Neural cell (in vitro differentiated cells): ENCODE measurements around the gene GTF2H1. TPM values are rescaled to one million over a fixed set of nuclear protein-coding genes. Genes with fewer than 3 reads are reported as not detected.

Experiments used
- H2AFZ ChIP-seq: fragments of 200-600, 300-800 bp; sonication (generic), shearing (Covaris generic); 2 replicates; pipeline ENCODE4 v1.6.0; 2014; ENCODE audit warnings: low read depth, mild to moderate bottlenecking, antibody characterized with exemption, low read length, moderate library complexity
- H3F3A ChIP-seq: fragments of 200-600 bp; shearing (Covaris generic); 2 replicates; pipeline ENCODE4 v1.6.1; 2016; ENCODE audit warnings: mild to moderate bottlenecking, moderate library complexity, mixed read lengths, antibody characterized with exemption, low read length; ENCODE audit not compliant: insufficient read depth, poor library complexity, severe bottlenecking
- H3K27ac ChIP-seq: fragments of 200-600, 300-800 bp; sonication (generic), shearing (Covaris generic); 2 replicates; pipeline ENCODE4 v1.5.1; 2014; ENCODE audit warnings: mild to moderate bottlenecking, low read length, moderate library complexity
- H3K27me3 ChIP-seq: fragments of 300-800, 200-600 bp; sonication (generic), shearing (Covaris generic); 2 replicates; pipeline ENCODE4 v1.6.0; 2014; ENCODE audit warnings: mild to moderate bottlenecking, low read depth, low read length, moderate library complexity; ENCODE audit not compliant: insufficient read depth
- H3K36me3 ChIP-seq: fragments of 300-800, 200-600 bp; sonication (generic), shearing (Covaris generic); 2 replicates; pipeline ENCODE4 v1.5.1; 2014; ENCODE audit warnings: mild to moderate bottlenecking, antibody characterized with exemption, low read length, moderate library complexity; ENCODE audit not compliant: insufficient read depth
- H3K4me2 ChIP-seq: fragments of 300-800, 200-600 bp; sonication (generic), shearing (Covaris generic); 2 replicates; pipeline ENCODE4 v1.6.0; 2014; ENCODE audit warnings: mild to moderate bottlenecking, low read length
- H3K4me3 ChIP-seq: fragments of 300-800, 200-600 bp; sonication (generic), shearing (Covaris generic); 2 replicates; pipeline ENCODE4 v1.5.1; 2014; ENCODE audit warnings: mild to moderate bottlenecking, low read length, moderate library complexity
- H3K79me2 ChIP-seq: fragments of 200-600 bp; shearing (Covaris generic); replicated peaks from 2 replicates; pipeline ENCODE4 v1.6.0; 2014; ENCODE audit warnings: mild to moderate bottlenecking, low read length, moderate library complexity; ENCODE audit not compliant: insufficient read depth
- H3K9ac ChIP-seq: fragments of 300-800, 200-600 bp; sonication (generic), shearing (Covaris generic); 2 replicates; pipeline ENCODE4 v1.6.1; 2016; ENCODE audit warnings: mild to moderate bottlenecking, low read length, mixed read lengths
- H3K9me2 ChIP-seq: fragments of 200-600 bp; shearing (Covaris generic); 2 replicates; pipeline ENCODE4 v1.6.1; 2016; ENCODE audit warnings: mild to moderate bottlenecking, low read length, mixed read lengths; ENCODE audit not compliant: insufficient read depth
- H3K9me3 ChIP-seq: fragments of 200-600, 300-800 bp; sonication (generic), shearing (Covaris generic); 2 replicates; pipeline ENCODE4 v1.6.1; 2016; ENCODE audit warnings: mild to moderate bottlenecking, mixed run types, low read length, moderate library complexity, mixed read lengths
- H4K20me1 ChIP-seq: fragments of 200-600 bp; shearing (Covaris generic); 2 replicates; pipeline ENCODE4 v1.6.1; 2016; ENCODE audit warnings: mild to moderate bottlenecking, mixed run types; ENCODE audit not compliant: insufficient read depth
- CTCF ChIP-seq: fragments of 450-650 bp; IDR thresholded peaks from 2 replicates; pipeline ENCODE4 v1.5.1; 2014; ENCODE audit warnings: antibody characterized with exemption, mild to moderate bottlenecking, moderate library complexity; ENCODE audit not compliant: poor library complexity, severe bottlenecking
- EP300 ChIP-seq: fragments of 450-650 bp; conservative IDR thresholded peaks from 2 replicates; pipeline ENCODE4 v1.6.1; 2014; ENCODE audit warnings: antibody characterized with exemption, mild to moderate bottlenecking, moderate library complexity; ENCODE audit not compliant: poor library complexity, severe bottlenecking
- EZH2 ChIP-seq: fragments of 200-600, 300-800 bp; shearing (Covaris generic), sonication (generic); IDR thresholded peaks from 2 replicates; pipeline ENCODE4 v1.6.1; 2014; ENCODE audit warnings: antibody characterized with exemption, low read length, borderline replicate concordance, mild to moderate bottlenecking; ENCODE audit not compliant: insufficient read depth, poor library complexity, severe bottlenecking
- MXI1 ChIP-seq: fragments of 450-650 bp; conservative IDR thresholded peaks from 2 replicates; pipeline ENCODE4 v1.6.1; 2014; ENCODE audit warnings: antibody characterized with exemption, mild to moderate bottlenecking; ENCODE audit not compliant: poor library complexity, severe bottlenecking
- POLR2AphosphoS5 ChIP-seq: IDR thresholded peaks from 2 replicates; pipeline ENCODE4 v1.6.1; 2012
- RAD21 ChIP-seq: fragments of 450-650 bp; conservative IDR thresholded peaks from 2 replicates; pipeline ENCODE4 v1.6.1; 2014; ENCODE audit warnings: antibody characterized with exemption, mild to moderate bottlenecking, moderate library complexity
- REST ChIP-seq: IDR thresholded peaks from 2 replicates; pipeline ENCODE4 v1.6.1; 2012; ENCODE audit warnings: borderline replicate concordance
- SMC3 ChIP-seq: fragments of 450-650 bp; conservative IDR thresholded peaks from 2 replicates; pipeline ENCODE4 v1.6.1; 2014; ENCODE audit warnings: antibody characterized with exemption, mild to moderate bottlenecking, moderate library complexity; ENCODE audit not compliant: poor library complexity
- TAF1 ChIP-seq: IDR thresholded peaks from 2 replicates; pipeline ENCODE4 v1.6.1; 2012; ENCODE audit warnings: low read depth
- polyA plus RNA-seq: library from polyadenylated mRNA; depleted of rRNA; stranded (reverse); fragments of >200 nt; gene quantifications from 2 replicates; pipeline ENCODE4 v1.2.3, GENCODE V29; 2014

Gene GTF2H1
- polyA plus RNA-seq, 1 donor from 2014 or later = 109 TPM

- H3K36me3 ChIP-seq = no peaks in the 10 kb centered on the region
- H3K9ac ChIP-seq = no peak overlapping the region
- H3K4me2 ChIP-seq = no peak overlapping the region
- no peaks in the 10 kb centered on the region for H4K20me1 ChIP-seq
- H3K79me2 ChIP-seq = peaks cover 51% of the 10 kb centered on the region
- H3F3A ChIP-seq = no peaks in the 10 kb centered on the region
- no peaks in the 10 kb centered on the region for H3K27me3 ChIP-seq
- no peaks in the 10 kb centered on the region for H3K9me3 ChIP-seq
- H3K4me3 ChIP-seq = peak overlapping the region; percentile 73
- no peak overlapping the region for H3K27ac ChIP-seq
- TF ChIP-seq RAD21 (no peak), TAF1 (no peak), POLR2AphosphoS5 (no peak), CTCF (no peak), EP300 (no peak), SMC3 (no peak), EZH2 (no peak), MXI1 (no peak), REST (no peak)
- H2AFZ ChIP-seq = no peak overlapping the region
- no peaks in the 10 kb centered on the region for H3K9me2 ChIP-seq
These were observed 2.5 kb upstream of the GTF2H1 start for GRCh38 chr11:18319914-18320313.

DNA sequence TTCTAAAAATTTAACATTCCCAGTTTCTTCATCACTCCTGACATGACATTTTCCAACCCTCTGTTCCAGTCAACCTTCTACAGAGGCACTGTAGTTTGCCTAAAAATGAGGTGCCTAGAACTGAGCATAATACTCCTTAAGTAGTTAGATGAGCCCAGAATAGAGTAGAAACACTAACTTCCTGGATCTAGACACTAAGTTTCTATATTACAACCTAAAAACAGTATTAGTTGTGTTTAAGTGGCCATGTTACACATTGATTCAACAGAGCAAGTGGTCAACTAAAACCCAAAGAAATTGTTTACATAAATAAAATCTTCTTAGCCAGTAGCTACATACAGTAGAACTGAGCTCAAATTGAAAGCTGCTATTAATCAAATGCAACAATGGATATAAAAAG lies 1.8 kb upstream of the GTF2H1 start:
- Histone ChIP-seq H3K27ac (no peak overlapping the region), H3K27me3 (no peaks in the 10 kb centered on the region), H3K79me2 (peaks cover 52% of the 10 kb centered on the region), H3F3A (no peaks in the 10 kb centered on the region), H2AFZ (no peak overlapping the region), H3K36me3 (no peaks in the 10 kb centered on the region), H3K9me3 (no peaks in the 10 kb centered on the region), H3K4me3 (peak overlapping the region; percentile 73), H3K4me2 (peak overlapping the region; percentile 92), H3K9ac (no peak overlapping the region), H4K20me1 (no peaks in the 10 kb centered on the region), H3K9me2 (no peaks in the 10 kb centered on the region)
- TF ChIP-seq MXI1 = no peak
- no peak for TF ChIP-seq RAD21
- TF ChIP-seq SMC3 = no peak
- TF ChIP-seq TAF1 = no peak
- TF ChIP-seq CTCF = no peak
- TF ChIP-seq POLR2AphosphoS5 = no peak
- no peak for TF ChIP-seq EP300
- no peak for TF ChIP-seq EZH2
- no peak for TF ChIP-seq REST
